ENCODE data around the gene WDR27.
"Not testable (repeated sequence)": the region's sequence is repeated elsewhere in the genome, so short reads cannot be mapped to it uniquely, and the experiment has no call there.

The WDR27 gene

DNA sequence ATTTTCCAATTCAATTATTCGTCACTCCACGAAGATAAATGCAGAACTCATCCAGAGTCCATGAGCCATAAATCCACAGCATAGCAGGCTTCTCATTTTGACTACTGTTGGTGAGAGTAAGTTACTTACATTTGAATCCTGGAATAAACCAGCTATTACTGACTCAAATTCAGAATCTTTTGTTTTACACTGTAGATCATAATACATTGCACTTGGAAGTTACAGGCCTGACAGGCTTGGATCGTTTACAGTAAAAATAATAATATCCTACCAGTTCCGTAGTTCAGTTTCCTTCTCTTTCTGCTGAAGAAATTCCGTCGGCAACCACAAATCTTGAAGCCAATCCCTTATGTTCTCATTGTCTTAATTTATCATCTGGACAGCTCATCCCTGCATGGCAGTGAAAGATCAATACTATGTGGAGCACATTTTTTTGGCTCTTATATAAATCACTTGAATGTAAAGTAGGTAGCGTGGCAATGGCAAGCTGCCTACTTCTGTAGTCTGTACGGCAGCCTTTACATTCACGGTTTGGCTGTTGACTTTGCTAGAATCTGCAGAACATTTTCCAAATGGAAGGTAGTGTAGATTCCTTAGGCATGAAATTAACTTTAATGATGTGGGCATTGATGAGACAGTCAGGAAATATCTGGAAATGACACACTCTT lies 142.9 kb downstream of the WDR27 start:
- no peak for DNase-seq

DNA sequence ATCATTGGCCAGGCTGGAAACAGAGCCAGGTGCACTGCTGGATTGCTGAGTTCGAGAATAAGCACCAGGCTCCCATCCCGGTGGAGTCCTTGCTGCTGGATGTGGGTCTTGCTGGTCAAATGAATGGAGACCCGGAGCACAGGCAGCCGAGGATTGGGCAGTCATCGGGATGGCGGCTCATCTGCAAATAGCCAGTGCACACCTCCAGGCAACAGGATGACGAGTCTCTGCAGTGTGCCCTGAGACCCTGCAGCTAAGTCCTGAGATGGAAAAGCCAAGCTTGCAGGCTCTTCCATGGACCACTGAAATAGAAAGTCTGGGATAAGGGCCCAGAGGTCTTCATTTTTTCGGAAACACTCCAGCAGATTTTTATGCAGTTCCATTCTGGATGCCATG lies 143.5 kb downstream of the WDR27 start:
- no peak for DNase-seq

DNA sequence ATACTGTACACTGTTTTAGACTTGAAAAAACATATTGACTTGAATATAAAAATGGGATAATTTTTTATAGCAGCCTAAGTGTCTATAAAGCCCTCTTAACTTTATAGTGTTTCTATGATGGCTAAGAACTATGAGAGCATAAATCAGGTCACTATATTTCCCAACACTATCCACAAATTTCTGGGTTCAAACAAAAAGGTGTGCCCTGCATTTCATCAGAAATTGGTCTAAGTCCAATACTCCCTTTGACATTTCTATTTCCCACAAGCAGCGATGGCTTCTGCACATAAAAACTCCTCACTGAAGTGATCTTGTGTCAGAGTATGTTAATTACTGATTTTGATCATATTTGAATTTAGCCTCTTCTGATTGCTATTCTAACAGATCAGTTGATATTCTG lies 143.9 kb downstream of the WDR27 start:
- DNase-seq = no peak

DNA sequence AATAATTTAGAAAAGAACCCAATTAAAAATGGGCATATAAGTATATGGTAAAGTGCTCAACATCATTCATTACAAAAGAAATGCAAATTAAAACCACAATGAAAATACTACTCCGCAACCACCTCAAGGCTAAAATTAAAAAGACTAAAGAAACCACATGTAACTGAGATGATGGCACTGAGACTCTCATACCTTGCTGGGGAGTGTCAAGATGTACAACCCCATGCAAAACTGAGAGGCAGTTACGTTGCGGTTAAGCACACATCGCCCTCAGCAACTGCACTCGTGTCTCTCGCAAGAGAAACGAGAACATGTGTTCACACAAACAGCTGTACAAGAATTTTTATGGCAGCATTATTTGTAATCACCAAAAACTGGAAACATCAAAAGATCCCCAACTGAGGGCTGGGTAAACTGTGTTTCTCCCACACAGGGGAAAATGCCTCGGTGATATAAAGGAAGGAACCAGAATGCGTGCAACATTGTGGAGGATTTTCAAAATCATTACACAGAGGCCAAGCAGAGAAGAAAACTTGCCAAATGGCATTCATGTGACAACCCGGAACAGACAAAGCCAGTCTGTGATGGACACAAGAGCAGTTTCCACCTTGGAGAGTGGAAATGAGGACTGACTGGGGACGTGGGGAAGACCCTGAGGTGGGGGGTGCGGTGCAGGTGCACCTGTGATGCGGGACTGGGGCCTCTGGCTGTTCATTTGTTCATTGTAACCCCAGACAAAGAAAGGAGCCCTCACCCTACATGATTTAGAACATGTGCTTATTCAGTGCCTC lies 144.9 kb downstream of the WDR27 start:
- no peak for DNase-seq

DNA sequence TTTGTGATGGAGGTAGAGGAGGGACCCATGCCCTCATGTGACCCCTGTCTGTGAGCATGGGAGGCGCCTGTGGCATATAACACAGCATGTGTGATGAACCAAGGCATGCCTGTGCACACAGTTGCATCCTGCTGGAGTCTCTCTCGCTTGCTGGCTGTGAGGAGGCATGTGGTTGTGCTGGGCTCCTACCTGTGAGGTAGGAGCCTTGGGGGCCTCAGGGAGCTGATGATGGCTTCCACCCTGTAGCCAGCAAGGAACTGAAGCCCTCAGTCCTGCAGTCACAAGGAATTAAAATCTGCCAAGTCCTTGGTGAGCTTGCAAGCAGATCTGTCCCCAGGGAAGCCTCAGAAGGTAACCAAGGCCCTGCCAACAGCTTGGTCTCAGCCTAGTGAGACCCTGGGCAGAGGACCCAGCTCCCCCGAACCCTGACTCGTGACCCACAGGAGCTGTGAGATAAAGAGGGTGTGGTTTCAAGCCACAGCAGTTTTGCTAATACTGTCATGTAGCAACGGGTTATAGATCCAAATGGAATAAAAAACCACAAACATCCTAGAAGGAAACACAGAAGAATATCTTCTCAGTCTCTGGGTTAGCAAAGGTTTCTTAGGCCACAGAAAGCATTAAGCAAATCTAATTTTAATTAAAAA lies 145.7 kb downstream of the WDR27 start:
- DNase-seq = no peak

DNA sequence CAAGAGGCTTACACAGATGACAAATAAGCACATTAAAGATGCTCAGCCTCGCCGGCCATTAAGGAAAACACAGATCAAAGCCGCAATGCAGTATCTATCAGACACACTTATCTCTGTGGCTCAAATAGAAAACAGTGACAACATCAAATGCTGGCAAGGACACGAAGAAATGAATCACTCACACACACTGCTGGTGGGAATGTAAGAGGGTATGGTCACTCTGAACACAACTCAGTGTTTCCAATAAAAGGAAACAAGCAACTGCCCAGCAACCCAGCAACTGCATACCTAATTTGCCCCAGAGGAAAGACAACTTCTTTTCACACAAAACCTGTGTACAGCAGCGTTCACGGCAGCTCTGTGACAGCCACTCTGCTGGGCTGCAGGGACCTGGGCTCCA lies 155.8 kb downstream of the WDR27 start:
- no peak for DNase-seq

DNA sequence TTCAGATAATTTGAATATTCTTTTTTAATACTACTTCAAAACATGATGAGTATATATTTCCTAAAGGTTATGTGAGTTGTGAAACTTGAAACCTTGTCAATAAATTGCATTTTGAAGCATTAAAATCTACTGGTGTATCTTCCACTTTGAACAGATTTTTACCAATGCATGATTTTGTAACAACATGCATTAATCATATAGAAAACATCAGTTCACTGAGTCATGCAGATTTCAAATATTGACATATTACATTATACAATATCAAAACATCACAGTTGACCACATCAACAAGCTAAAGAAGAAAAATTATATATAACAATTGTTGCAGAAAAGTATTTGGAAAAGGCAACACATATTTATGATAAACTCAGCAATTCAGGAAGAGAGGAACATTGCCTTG lies 158.1 kb downstream of the WDR27 start:
- DNase-seq = no peak

DNA sequence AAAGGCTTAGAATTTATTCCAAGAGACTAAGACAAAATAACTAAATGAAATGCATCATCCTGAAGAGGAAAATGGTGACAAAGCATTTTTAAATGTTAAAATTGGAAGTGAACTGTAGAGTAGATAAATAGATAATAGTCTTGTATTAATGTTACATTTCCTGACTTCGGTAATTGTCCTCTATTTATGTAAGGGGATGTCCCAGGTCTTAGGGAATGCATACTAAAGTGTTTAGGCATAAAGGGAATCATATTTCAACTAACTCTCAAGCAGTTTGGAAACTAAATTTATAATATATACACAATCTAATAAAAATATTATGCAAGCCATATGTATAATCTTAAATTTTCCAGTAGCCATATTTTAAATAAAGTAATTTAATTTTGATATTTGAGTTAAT lies 159.3 kb downstream of the WDR27 start:
- DNase-seq = no peak

DNA sequence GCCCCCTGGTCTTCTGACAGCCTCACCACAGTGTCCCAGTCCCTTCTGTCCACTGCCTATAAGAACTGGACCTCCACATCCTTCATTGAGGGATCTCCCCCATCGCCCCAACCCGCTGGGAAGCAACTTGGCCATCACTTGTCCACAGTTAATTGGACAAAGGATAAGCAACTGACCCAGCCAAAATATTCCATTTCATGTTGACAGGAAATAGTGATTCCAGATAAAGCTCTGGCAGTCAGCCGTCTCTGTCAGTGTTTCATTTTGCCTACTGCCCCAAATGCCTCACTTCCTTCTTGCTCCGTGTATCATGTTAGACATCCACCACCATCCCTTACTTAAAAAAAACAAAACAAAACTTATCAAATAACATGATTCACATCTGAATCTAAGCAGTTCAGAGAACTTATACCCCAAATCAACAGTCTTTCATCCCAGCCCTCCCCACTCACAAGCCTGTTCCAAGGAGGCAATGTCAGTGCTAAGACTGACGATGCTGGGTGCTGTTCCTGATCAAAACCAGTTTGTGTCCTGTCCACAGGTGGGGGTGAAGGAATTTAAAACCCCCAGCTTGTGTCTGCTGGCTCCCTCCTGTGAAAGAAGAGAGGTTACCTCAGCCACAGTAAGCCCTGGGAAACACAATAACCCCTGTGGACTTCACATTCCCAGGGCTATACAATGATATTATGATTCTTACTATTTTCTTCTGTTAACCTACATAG lies 162.5 kb downstream of the WDR27 start:
- DNase-seq = no peak

DNA sequence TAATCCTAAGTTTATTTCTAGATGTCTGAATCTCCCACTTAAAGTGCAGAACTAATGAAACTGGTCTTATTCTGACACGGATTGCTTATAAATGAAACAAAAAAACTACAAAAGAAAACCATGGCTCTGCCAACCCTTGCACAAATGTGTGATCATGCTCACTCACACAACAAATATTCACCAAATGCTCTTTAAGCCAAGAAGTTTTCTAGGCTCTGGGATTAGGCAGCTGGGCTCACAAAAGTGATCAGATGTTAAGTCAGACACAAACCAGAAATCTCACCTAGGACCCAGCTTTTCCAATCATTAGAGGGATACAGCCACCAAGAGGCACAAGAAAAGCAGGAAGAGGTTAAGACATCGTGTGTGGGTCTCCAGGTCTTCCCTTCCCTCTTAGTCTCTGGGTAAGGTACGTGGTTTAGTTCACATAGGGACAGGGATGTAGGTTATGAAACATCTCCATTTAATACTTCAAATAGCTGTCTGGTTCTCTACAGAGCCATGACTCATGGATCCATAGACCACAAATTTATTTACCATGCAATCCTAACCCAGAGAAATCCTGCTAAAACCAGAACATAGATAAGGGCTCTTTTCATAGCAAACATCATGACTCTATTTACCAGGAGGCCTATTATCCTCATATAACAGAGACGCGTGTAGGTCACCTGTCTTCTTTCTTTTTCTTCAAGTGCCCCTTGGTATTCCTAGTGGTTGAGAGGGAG lies 165.2 kb downstream of the WDR27 start:
- DNase-seq = no peak

DNA sequence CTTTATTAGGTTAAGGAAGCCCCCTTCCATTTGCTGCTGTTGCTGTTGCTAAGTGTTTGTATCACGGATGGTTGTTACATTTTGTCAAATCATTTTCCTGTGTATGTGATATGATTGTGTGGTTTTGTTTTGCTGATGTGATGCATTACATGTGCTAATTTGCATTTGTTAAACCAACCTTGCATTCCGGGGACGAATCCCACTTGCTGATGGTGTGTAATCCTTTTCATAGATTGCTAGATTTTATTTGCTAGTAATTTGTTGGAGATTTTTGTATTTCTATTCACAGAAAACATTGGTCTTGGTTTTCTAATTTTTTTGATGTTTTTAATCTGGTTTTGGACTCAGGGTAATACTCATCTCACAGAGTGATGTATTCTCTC lies 167.8 kb downstream of the WDR27 start:
- DNase-seq = no peak

DNA sequence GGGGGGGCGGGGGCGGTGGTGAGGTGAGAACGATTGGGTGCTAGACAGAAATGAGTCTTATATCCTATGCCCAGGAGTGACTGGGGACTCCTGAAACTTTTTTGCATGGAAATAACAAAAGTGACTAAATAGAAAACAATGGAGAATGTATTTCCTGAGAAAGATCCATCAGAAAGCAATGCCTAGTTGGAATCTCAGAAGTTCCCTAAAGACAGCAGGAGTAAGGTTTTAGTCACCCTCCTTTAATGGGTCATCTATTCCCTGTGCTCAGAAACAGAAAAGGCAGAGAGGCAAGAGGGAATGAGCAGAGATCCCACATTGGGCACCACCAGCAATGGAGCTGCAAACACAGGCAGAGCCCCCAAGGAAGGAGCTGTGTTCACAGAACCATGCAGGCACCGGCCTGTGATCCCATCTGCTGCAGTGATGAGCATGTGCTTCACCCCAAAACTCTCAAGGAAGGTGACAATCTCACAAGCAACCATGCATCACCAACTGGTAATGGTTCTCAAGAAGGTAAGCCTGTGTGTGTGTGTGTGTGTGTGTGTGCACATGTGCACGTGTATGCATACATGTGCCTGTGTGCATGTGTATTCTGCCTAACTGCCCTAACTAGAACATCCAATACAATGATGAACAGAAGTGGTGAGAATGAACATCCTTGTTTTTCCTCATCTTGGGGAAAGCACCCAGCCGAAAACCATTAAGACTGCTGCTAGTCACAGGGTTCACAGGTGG lies 168.4 kb downstream of the WDR27 start:
- DNase-seq = no peak

DNA sequence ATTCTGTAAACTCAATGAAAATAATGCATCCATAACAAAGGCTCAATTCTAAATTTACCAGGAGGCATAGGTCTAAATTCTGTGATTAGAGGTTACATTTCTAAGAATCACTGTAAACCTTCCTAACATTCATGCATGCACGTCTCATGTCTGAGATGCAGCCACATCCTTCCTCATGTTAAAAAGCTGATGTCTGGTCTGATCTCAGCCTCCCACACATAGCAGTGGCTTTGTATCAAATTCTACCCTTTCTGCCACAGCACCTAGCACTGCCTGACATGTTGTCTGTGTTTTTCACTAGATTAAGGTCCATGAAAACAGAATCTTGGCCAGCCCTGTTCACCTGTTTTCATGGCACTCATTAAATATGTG lies 171.1 kb downstream of the WDR27 start:
- no peak for DNase-seq

DNA sequence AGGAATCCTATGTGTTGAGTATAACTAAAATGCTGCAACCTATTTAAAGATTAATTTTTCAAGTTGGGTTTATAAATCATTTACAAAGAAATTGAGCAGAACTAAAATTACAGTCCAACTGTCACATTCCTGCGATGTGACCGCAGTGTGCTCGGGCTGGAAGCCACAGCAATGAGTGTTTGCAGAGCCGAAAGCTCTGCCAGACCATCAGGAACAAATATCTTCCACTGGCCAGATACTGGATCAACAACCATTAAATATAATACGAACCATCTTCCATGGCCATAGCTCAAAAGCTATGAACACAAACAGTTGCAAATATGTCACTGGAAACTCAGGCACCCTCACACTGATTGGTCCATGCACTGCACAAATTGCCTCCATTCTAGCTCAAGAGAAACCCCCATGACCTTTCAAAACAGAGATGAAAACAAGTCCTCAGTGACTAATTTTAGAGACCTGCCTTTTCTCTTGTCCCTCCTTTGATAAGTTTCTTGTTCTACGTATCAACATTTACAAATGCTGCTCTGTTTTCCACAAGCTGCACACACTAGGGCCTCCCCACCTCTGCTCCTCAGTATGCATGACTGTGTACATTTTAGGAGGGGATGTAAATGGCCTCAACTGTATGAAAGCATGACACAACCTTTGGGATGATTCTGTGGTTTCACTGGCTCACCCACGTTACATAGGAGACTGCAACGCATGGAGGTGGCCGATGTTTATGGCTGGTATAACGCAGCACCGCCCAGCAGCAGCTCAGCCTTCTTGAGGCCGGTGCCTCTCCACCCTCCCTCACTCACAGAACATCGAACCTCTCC lies 171.7 kb downstream of the WDR27 start:
- no peak for DNase-seq

DNA sequence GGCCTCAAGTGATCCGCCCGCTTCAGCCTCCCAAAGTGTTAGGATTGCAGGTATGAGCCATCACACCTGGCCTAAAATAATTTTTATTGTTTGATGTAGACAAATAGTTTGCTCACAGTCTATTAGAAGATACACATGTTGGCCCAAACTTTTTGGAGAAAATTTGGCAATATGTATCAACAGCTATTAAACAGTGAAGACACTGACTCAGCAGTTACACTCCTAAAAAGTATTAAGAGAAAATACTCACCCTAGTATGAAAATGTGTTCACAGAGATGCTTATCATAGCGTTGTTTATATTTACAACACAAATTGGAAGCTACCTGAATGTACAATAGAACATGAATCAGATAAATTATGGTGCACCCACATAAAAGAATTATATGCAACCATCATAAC lies 173.1 kb downstream of the WDR27 start:
- DNase-seq = no peak

DNA sequence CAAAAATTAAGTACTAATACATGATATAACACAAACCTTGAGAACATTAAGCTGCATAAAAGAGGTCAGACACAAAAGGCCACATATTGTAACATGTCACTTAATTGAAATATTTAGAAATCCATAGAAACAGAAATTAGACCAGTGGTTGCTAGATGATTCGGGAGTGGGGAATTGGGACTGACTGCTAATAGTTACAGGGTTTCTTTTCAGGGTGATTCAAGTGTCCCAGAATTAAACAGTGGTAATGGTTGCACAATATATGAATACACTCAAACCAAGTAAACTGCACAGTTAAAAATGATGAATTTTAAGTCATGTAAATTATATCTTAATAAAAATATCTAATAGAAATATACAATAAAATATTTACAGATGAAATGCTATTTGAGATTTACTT lies 174.5 kb downstream of the WDR27 start:
- DNase-seq = no peak

DNA sequence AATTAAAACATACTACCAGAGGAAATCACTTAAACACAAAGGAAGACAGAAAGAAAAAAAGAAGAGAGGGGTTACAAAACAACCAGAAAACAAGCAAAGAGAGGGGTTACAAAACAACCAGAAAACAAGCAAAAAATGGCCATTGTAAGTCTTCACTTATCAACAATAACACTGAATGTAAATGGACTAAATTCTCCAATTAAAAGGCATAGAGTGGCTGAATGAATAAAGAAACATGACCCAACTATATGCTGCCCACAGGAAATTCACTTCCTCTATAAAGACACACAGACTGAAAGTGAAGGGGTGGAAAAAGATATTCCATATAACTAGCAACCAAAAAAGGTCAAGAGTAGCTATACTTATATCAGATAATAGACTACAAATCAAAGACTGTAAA lies 180.0 kb downstream of the WDR27 start:
- DNase-seq = no peak

DNA sequence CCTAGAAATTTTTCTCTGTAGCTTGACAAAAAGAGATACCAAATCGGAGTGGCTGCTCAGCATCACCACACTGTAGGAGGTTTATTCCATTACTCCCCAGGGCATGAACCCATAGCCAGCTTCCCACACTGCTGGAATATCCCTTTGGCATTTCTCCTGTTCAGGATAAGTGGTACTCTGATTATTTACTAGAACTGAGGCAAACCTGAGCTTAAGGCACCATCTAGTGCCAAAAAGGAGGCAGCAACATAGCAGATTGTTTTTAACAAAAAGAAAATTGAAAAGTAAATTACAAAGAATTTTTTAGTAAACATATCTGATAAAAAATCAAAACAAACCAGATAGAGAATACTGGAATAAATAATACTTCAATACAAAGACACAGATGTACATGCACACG lies 181.7 kb downstream of the WDR27 start:
- no peak for DNase-seq

DNA sequence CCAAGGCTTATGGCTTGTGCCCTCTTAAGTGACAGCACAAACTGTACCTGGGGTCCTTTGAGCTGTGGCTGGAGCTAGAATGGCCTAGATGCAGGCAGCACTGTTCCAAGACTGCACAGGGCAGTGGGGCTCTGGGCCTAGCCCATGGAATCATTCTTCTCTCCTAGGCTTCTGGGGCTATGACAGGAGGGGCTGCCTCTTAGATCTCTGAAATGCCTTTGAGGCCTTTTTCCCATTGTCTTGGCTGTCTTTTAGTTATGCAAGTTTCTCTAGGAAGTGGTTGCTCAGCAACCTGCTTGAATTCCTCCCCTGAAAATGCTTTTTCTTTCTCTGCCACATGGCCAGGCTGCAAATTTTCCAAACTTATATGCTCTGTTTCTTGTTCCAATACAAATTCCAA lies 183.4 kb downstream of the WDR27 start:
- no peak for DNase-seq

DNA sequence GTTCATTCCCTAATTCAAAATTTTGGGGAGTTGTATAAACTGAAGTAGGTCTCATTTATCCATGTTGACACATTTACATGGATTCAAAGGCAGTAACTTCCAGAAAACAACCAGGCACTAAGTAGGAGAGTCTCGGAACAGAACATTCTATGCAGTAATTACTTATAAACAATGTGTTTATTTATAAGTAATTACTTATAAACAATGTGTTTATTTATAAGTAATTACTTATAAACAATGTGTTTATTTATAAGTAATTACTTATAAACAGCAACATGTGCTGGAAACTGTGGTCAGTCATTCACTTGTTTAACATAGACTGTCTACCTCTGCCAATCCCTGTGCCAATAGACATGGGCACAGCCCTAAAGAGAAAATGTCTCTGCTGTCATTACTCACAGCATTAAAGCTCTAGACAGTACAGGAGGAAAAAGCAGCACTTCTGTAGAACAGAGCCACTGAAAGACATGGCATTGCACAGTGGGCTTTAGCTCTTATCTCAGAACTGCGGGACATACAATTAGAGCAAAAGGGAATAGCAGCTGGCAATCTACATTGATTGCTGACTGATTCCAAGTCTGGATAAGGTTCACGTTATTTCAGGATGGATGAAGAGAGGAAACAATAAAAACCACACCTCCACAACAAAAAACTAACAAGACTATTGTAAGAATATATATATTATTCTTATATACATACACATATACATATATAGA lies 188.2 kb downstream of the WDR27 start:
- no peak for DNase-seq

DNA sequence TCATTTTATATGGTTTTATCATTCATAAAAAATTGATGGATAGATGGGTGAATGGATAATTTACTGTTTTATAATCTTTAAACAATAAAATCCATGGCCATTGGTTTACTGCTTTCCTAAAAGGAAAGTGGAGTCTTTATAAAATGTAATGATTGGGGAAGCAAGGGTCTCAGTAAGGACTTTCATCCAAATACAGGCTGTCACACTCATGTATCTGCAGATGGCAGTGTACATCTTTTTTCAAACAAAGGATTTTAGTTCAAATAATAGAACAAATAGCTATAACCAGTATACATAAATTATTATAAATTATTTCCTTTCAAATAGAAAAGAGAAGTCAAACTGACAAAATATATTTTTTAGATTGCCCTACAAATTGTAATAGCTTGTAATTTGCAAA lies 190.0 kb downstream of the WDR27 start:
- not testable (repeated sequence) for DNase-seq

Measured in activated CD4-positive, alpha-beta T cell treated with anti-CD3 and anti-CD28 coated beads for 1 hour (primary cell).